GM12878 (cell line): Measurements from ENCODE around the gene RNF44.

Experiments
- BACH1 ChIP-seq: fragments of 450-650 bp; IDR thresholded peaks from 2 replicates; pipeline ENCODE4 v1.6.1; 2017; ENCODE audit warnings: mild to moderate bottlenecking, borderline replicate concordance
- CTCF ChIP-seq, 3 experiments: IDR thresholded peaks in 2 of 3; conservative IDR thresholded peaks in 1 of 3; 2 replicates each; pipeline ENCODE4 v1.5.1; 2011; ENCODE audit warnings: low read depth in 3 of 3, low read length in 3 of 3, mild to moderate bottlenecking in 3 of 3, control low read depth in 2 of 3, moderate library complexity in 2 of 3, inconsistent platforms in 1 of 3, mixed read lengths in 1 of 3; ENCODE audit not compliant: control insufficient read depth in 2 of 3, insufficient read depth in 1 of 3; ENCODE audit errors: extremely low read depth in 1 of 3
- EP300 ChIP-seq, 2 experiments: fragments of 150-350 bp in 1 of 2; IDR thresholded peaks; 2 replicates each; pipeline ENCODE4 v1.6.1; 2011 to 2012; ENCODE audit warnings: low read depth in 2 of 2, low read length in 2 of 2, borderline replicate concordance in 1 of 2, improper control_type of control experiment in 1 of 2, inconsistent platforms in 1 of 2; ENCODE audit not compliant: control insufficient read depth in 1 of 2
- FOXK2 ChIP-seq: fragments of 450-650 bp; IDR thresholded peaks from 2 replicates; pipeline ENCODE4 v1.6.1; 2017; ENCODE audit warnings: mild to moderate bottlenecking, moderate library complexity
- MAX ChIP-seq: IDR thresholded peaks from 2 replicates; pipeline ENCODE4 v1.6.1; 2012; ENCODE audit warnings: low read depth, low read length, improper control_type of control experiment
- NKRF ChIP-seq: fragments of 450-650 bp; conservative IDR thresholded peaks from 2 replicates; pipeline ENCODE4 v1.6.1; 2017; ENCODE audit warnings: mild to moderate bottlenecking, moderate library complexity
- PKNOX1 ChIP-seq: fragments of 450-650 bp; IDR thresholded peaks from 2 replicates; pipeline ENCODE4 v1.6.1; 2016; ENCODE audit warnings: mild to moderate bottlenecking
- POLR2A ChIP-seq: IDR thresholded peaks from 2 replicates; pipeline ENCODE4 v1.6.1; 2011; ENCODE audit warnings: low read depth, mild to moderate bottlenecking, low read length
- PRDM15 ChIP-seq: fragments of 450-650 bp; formaldehyde crosslinking; IDR thresholded peaks from 2 replicates; pipeline ENCODE4 v1.4.0; 2020; ENCODE audit warnings: mild to moderate bottlenecking, moderate library complexity
- RAD21 ChIP-seq: IDR thresholded peaks from 2 replicates; pipeline ENCODE4 v1.6.1; 2011; ENCODE audit warnings: mild to moderate bottlenecking, low read depth, low read length, moderate library complexity; ENCODE audit not compliant: insufficient read depth
- RAD51 ChIP-seq: fragments of 450-650 bp; IDR thresholded peaks from 2 replicates; pipeline ENCODE4 v1.6.1; 2016; ENCODE audit warnings: moderate library complexity, mild to moderate bottlenecking, inconsistent platforms
- SIX5 ChIP-seq: IDR thresholded peaks from 2 replicates; pipeline ENCODE4 v1.6.1; 2011; ENCODE audit warnings: mild to moderate bottlenecking, low read depth, low read length, moderate library complexity; ENCODE audit not compliant: severe bottlenecking
- ZBTB40 ChIP-seq: fragments of 450-650 bp; IDR thresholded peaks from 2 replicates; pipeline ENCODE4 v1.6.1; 2016; ENCODE audit warnings: mild to moderate bottlenecking, moderate library complexity, borderline replicate concordance
- ZNF274 ChIP-seq: IDR thresholded peaks from one replicate; pipeline ENCODE4 v1.8.0; 2011; ENCODE audit not compliant: insufficient read length, insufficient read depth

- TF ChIP-seq POLR2A (no peak), RAD21 (no peak), CTCF (IDR thresholded peaks at IDR 0.05 in 2 of 3, conservative IDR thresholded peaks at IDR 0.05 in 1 of 3; ENCODE audit: control insufficient read depth in 2 of 3, extremely low read depth in 1 of 3, insufficient read depth in 1 of 3, low read depth in 3 of 3, low read length in 3 of 3) (no peak), FOXK2 (no peak), RAD51 (no peak), EP300 (IDR thresholded peaks at IDR 0.05; ENCODE audit: borderline replicate concordance in 1 of 2, control insufficient read depth in 1 of 2, low read depth in 2 of 2, low read length in 2 of 2) (no peak), MAX (no peak), ZBTB40 (no peak), BACH1 (no peak), ZNF274 (no peak), NKRF (no peak), SIX5 (no peak), PRDM15 (CRISPR knock-in tag) (no peak), PKNOX1 (no peak)
Observed at GRCh38 chr5:176508603-176509002, 28.6 kb downstream of the RNF44 start.
